Mucosa of rectum (tissue), 2 donors: Measurements from ENCODE around the gene BTG2.
A peak's percentile ranks its signal among the peaks of the same experiment; 100 is the strongest.
"Not testable (repeated sequence)": the region's sequence is repeated elsewhere in the genome, so short reads cannot be mapped to it uniquely, and the experiment has no call there.

Source experiments
- H3K27ac ChIP-seq, 2 donors: one replicate each; pipeline ENCODE4 v1.7.0; 2013; ENCODE audit warnings: inconsistent platforms in 2 of 2, low read depth in 2 of 2, low read length in 2 of 2
- H3K27me3 ChIP-seq, 2 donors: one replicate each; pipeline ENCODE4 v1.7.0; 2013; ENCODE audit warnings: low read length in 2 of 2; ENCODE audit not compliant: control insufficient read depth in 2 of 2, insufficient read depth in 2 of 2
- H3K36me3 ChIP-seq, 2 donors: one replicate each; pipeline ENCODE4 v1.7.0; 2013; ENCODE audit warnings: low read length in 2 of 2; ENCODE audit not compliant: control insufficient read depth in 2 of 2, insufficient read depth in 2 of 2
- H3K4me1 ChIP-seq, 2 donors: one replicate each; pipeline ENCODE4 v1.7.0; 2013; ENCODE audit warnings: low read length in 2 of 2, mild to moderate bottlenecking in 1 of 2; ENCODE audit not compliant: control insufficient read depth in 2 of 2, insufficient read depth in 2 of 2
- H3K4me3 ChIP-seq, 2 donors: one replicate each; pipeline ENCODE4 v1.7.0; 2013; ENCODE audit warnings: low read length in 2 of 2
- H3K9ac ChIP-seq, 2 donors: one replicate each; pipeline ENCODE4 v1.7.0; 2013; ENCODE audit warnings: low read length in 2 of 2, low read depth in 1 of 2, mild to moderate bottlenecking in 1 of 2
- H3K9me3 ChIP-seq, 2 donors: one replicate each; pipeline ENCODE4 v1.7.0; 2013; ENCODE audit warnings: low read length in 2 of 2; ENCODE audit not compliant: control insufficient read depth in 2 of 2
- donor health status: healthy.
- donor health status: Normal muscosa, but diverticular disease.

The BTG2 gene

GRCh38 chr1:203306089-203306964, 1.0 kb downstream of the BTG2 start:
- H3K9me3 ChIP-seq, result no peaks in the 10 kb centered on the region
- peak overlapping the region; percentile 100 for H3K9ac ChIP-seq
- peaks cover 26 to 33% of the 10 kb centered on the region in 2 donors for H3K36me3 ChIP-seq
- H3K27ac ChIP-seq, result peak overlapping the region; percentile 97 to 99
- peaks cover 32 to 39% of the 10 kb centered on the region in 2 donors for H3K4me1 ChIP-seq
- no peaks in the 10 kb centered on the region for H3K27me3 ChIP-seq
- H3K4me3 ChIP-seq, result peak overlapping the region; percentile 93

- H3K4me3 ChIP-seq, result peak overlapping the region; percentile 93
- H3K27me3 ChIP-seq, result no peaks in the 10 kb centered on the region
- peak overlapping the region; percentile 97 to 99 for H3K27ac ChIP-seq
- no peaks in the 10 kb centered on the region for H3K9me3 ChIP-seq
- peak overlapping the region; percentile 100 for H3K9ac ChIP-seq
- peaks cover 32 to 39% of the 10 kb centered on the region in 2 donors for H3K4me1 ChIP-seq
- peaks cover 26 to 33% of the 10 kb centered on the region in 2 donors for H3K36me3 ChIP-seq
Measured at GRCh38 chr1:203306965-203307541, 1.7 kb downstream of the BTG2 start.

GRCh38 chr1:203307641-203308126, 2.4 kb downstream of the BTG2 start:
- Histone ChIP-seq H3K9ac (peak overlapping the region; percentile 74 to 100), H3K27me3 (no peaks in the 10 kb centered on the region), H3K4me3 (peak overlapping the region; percentile 68 to 93), H3K36me3 (peaks cover 26 to 33% of the 10 kb centered on the region in 2 donors), H3K9me3 (no peaks in the 10 kb centered on the region), H3K27ac (peak overlapping the region; percentile 52 to 53), H3K4me1 (peaks cover 34 to 39% of the 10 kb centered on the region in 2 donors)

- peak overlapping the region; percentile 52 to 53 for H3K27ac ChIP-seq
- H3K4me1 ChIP-seq, result peaks cover 34 to 38% of the 10 kb centered on the region in 2 donors
- H3K27me3 ChIP-seq, result no peaks in the 10 kb centered on the region
- H3K36me3 ChIP-seq, result peaks cover 26 to 33% of the 10 kb centered on the region in 2 donors
- peak overlapping the region; percentile 74 to 100 for H3K9ac ChIP-seq
- no peaks in the 10 kb centered on the region for H3K9me3 ChIP-seq
- peak overlapping the region; percentile 68 to 93 for H3K4me3 ChIP-seq
Measured at GRCh38 chr1:203308328-203308922, 3.1 kb downstream of the BTG2 start.

- Histone ChIP-seq H3K36me3 (peaks cover 26 to 33% of the 10 kb centered on the region in 2 donors), H3K9ac (peak overlapping the region; percentile 74 to 100), H3K9me3 (no peaks in the 10 kb centered on the region), H3K27ac (peak overlapping the region; percentile 35 to 52), H3K27me3 (no peaks in the 10 kb centered on the region), H3K4me1 (peaks cover 34 to 37% of the 10 kb centered on the region in 2 donors), H3K4me3 (peak overlapping the region; percentile 68 to 93)
Measured at GRCh38 chr1:203308923-203309331, 3.6 kb downstream of the BTG2 start.

GRCh38 chr1:203311368-203312301, 6.3 kb downstream of the BTG2 start:
- peaks cover 31 to 39% of the 10 kb centered on the region in 2 donors for H3K4me1 ChIP-seq
- H3K9ac ChIP-seq, result no peak overlapping the region
- H3K27ac ChIP-seq, result no peak overlapping the region
- H3K36me3 ChIP-seq, result peaks cover 26 to 33% of the 10 kb centered on the region in 2 donors
- no peaks in the 10 kb centered on the region for H3K27me3 ChIP-seq
- no peak overlapping the region for H3K4me3 ChIP-seq
- no peaks in the 10 kb centered on the region for H3K9me3 ChIP-seq

GRCh38 chr1:203314025-203314759, 8.9 kb downstream of the BTG2 start:
- not testable (repeated sequence) for H3K9ac ChIP-seq, H3K9me3 ChIP-seq, H3K27ac ChIP-seq, H3K4me3 ChIP-seq, H3K27me3 ChIP-seq
- Histone ChIP-seq H3K36me3 (peaks cover 9 to 10% of the 10 kb centered on the region in 2 donors), H3K4me1 (peaks cover 26 to 29% of the 10 kb centered on the region in 2 donors)

GRCh38 chr1:203316626-203317093, 11.3 kb downstream of the BTG2 start:
- H3K4me3 ChIP-seq, result no peak overlapping the region
- peak overlapping the region in 1 of 2 donors; percentile 36 for H3K9ac ChIP-seq
- peak overlapping the region; percentile 73 to 85 for H3K27ac ChIP-seq
- H3K4me1 ChIP-seq, result peaks cover 45 to 47% of the 10 kb centered on the region in 2 donors
- no peaks in the 10 kb centered on the region for H3K9me3 ChIP-seq
- no peaks in the 10 kb centered on the region for H3K27me3 ChIP-seq
- H3K36me3 ChIP-seq, result no peaks in the 10 kb centered on the region
